GM12891 (cell line): Measurements from ENCODE around the gene RPGRIP1L. TPM values are rescaled to one million over a fixed set of nuclear protein-coding genes. Genes with fewer than 3 reads are reported as not detected.

Experiments used
- DNase-seq: peaks from one replicate; pipeline ENCODE4 v3.0.0; 2011; ENCODE audit warnings: low spot score; ENCODE audit not compliant: insufficient read length
- FAIRE-seq: peaks from 2 replicates; lab custom pipeline; 2011; peaks lifted over from hg19 to GRCh38; lab: Jason Lieb, UNC
- PAX5 ChIP-seq: IDR thresholded peaks from 2 replicates; pipeline ENCODE4 v1.6.1; 2011; ENCODE audit warnings: low read length, moderate library complexity, mild to moderate bottlenecking; ENCODE audit not compliant: insufficient read depth, severe bottlenecking
- POLR2A ChIP-seq: IDR thresholded peaks from 2 replicates; pipeline ENCODE4 v1.6.1; 2011; ENCODE audit warnings: low read depth, low read length, control low read depth
- POLR2AphosphoS5 ChIP-seq: IDR thresholded peaks from 2 replicates; pipeline ENCODE4 v1.6.1; 2011; ENCODE audit warnings: low read depth, low read length, control low read depth
- POU2F2 ChIP-seq: IDR thresholded peaks from 2 replicates; pipeline ENCODE4 v1.6.1; 2011; ENCODE audit warnings: low read depth, mild to moderate bottlenecking, control low read depth, low read length, moderate library complexity
- SPI1 ChIP-seq: IDR thresholded peaks from 2 replicates; pipeline ENCODE4 v1.6.1; 2011; ENCODE audit warnings: low read depth, low read length, control low read depth
- TAF1 ChIP-seq: IDR thresholded peaks from 2 replicates; pipeline ENCODE4 v1.6.1; 2011; ENCODE audit warnings: low read depth, low read length, control low read depth
- polyA plus RNA-seq: library from polyadenylated mRNA; unstranded; fragments of >200 nt; gene quantifications from one replicate; pipeline ENCODE4 v1.2.1, GENCODE V29; 2012; ENCODE audit warnings: low read depth, missing spikeins, inconsistent platforms; ENCODE audit not compliant: missing spikeins

Gene RPGRIP1L
- polyA plus RNA-seq, result 2.9 TPM

DNA sequence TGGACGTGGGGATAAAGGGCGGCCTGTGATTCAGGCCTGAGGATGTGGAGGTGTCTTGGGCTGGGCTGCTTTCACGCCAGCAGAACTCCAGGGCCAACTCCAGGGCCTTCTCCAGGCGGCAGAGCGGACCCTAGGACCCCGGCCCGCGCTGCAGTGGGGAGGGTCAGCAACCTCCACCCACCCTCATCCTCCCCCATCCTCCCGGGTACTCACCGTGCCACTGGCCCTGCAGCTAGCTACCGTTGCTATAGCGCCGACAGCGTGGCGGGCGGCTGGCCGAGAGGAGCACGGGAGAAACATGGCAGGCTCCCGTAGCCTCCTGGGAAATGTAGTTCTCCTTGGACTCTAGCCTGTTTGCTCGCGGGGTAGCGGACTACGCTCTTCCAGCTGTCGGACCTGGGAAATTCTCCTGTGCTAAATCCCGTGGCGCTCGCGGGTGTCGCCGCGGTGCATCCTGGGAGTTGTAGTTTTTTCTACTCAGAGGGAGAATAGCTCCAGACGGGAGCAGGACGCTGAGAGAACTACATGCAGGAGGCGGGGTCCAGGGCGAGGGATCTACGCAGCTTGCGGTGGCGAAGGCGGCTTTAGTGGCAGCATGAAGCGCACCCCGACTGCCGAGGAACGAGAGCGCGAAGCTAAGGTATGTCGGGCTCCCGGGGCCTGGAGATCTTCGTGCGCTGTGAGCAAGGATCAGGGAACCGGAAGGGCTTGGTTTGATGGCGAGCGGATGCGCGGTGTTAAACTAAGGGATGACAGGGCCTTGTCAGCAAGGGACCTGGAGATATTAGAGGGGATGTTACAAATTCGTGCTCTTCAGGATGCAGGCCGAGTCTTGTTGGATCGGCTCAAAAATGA lies at the start of gene RPGRIP1L, which contains the start of gene FTO:
TSS of gene RPGRIP1L (minus strand) at position 270 of the 855 bp plus-strand sequence. CDS start 3,136 bp downstream, outside the sequence.
TSS of gene FTO (plus strand) at position 567 of the 855 bp plus-strand sequence.
- DNase-seq (peak; percentile 74), FAIRE-seq (peak; percentile 96)
- TF ChIP-seq POLR2A (no peak), TAF1 (0 out of 2 replicates have a peak, but pooled peaks have one; percentile 49), SPI1 (no peak), POU2F2 (no peak), PAX5 (no peak), POLR2AphosphoS5 (no peak)

DNA sequence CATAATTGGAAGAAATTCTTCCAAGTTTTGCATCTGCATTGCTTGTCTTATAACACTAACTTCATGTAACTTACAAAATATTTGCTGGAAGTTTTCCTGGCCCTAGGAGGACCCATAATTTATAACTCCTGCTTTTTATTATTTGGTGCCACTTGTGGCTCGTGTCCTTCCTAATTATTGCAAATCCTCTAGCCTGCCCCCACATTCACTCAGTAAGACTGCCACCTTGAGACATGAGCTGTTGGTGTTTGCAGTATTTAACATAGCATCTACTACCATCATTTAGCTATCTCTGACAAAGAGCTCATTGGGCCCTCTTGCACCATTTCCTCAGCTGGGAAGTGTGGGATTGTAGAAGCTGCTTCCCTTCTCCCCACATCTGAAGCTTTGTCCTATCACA lies 49.8 kb upstream of the RPGRIP1L start:
- DNase-seq (no peak), FAIRE-seq (no peak)
- TF ChIP-seq PAX5, result no peak
- TF ChIP-seq POLR2A, result no peak
- no peak for TF ChIP-seq TAF1
- no peak for TF ChIP-seq POU2F2
- no peak for TF ChIP-seq SPI1
- TF ChIP-seq POLR2AphosphoS5, result no peak

DNA sequence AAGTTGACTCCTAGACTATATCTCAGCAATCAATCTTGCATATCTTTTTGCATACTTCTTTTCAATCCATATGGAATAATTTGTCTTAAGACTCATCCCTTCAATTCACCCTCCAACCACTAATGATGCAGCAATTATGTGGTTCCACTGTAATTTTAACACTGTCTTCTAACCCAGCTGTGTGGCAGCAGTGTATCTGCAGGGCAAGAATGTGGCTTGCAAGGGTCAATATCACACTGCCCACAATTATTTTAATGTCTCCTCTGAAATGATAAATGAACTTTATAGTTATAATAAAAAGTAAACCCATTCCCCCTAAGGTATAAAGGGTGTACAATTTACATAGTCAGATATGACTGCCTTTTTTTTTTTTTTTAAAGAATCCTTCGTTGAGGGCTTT lies 48.9 kb upstream of the RPGRIP1L start:
- DNase-seq (no peak), FAIRE-seq (no peak)
- TF ChIP-seq PAX5 (no peak), TAF1 (no peak), POLR2A (no peak), POLR2AphosphoS5 (no peak), POU2F2 (no peak), SPI1 (no peak)

DNA sequence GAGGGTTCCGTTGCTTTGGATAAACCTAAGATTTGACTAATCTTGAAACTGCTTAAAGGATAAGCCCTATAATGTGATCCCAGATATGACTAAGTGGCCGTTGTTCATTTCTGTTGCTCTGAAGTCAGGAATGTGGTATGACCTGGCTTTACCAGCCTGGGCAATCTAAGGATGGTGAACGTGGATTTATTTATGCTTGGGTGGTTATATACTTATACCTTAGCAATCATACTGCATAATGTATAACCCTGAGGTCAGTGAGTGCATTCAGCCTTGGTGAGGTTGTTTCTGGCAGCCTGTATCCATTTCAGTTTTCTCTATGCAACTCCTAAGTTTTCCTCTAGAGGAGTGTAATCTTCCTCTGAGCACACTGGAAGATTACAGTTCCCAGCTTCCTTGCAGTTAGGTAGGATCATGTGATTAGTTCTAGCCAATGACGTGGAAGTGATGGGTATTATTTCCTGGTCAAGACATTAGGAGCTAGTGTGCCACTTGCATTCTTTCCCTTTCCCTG lies 42.2 kb upstream of the RPGRIP1L start:
- DNase-seq, result no peak
- FAIRE-seq, result peak; percentile 33
- no peak for TF ChIP-seq POLR2A

DNA sequence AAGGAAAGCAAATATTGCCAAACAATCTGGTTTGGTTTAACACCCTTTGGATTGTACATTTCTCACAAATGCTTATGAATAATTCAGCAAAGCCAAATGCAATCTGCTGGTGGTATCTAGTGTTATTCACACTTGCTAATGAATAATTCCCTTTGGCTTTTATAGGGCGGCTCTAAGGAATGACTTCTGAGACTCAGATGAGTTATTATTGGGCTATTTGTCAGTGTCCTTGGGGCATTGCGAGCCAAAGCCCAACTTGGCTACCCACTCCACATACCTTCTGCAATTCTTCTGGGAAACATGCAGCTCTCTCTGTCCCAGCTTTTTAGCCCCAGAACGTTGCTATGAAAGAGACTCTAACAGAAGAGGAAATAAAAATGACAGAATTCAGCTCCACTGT lies 41.4 kb upstream of the RPGRIP1L start:
- FAIRE-seq (no peak), DNase-seq (no peak)
- TF ChIP-seq POLR2A (no peak), POU2F2 (no peak), POLR2AphosphoS5 (no peak), TAF1 (no peak), PAX5 (no peak), SPI1 (no peak)

DNA sequence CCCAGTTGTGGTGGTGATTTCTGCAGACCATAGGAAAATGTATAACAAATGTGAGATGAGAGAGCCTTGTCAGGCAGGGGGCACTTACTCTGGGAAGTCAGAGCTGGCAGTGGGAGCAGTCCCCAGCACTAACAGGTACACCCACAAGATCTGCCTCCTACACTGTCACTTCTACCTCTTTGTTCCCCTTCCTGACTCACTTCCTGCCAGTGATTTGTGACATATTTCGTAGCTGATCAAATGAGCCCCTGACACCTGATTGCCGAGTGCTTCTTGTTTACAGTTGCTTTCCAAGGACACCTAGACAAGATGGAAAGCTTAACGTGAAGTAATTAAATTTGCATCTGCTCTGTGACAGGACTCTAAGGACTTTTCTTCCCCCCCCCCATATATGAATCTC lies 40.8 kb upstream of the RPGRIP1L start:
- peak; percentile 71 for FAIRE-seq

DNA sequence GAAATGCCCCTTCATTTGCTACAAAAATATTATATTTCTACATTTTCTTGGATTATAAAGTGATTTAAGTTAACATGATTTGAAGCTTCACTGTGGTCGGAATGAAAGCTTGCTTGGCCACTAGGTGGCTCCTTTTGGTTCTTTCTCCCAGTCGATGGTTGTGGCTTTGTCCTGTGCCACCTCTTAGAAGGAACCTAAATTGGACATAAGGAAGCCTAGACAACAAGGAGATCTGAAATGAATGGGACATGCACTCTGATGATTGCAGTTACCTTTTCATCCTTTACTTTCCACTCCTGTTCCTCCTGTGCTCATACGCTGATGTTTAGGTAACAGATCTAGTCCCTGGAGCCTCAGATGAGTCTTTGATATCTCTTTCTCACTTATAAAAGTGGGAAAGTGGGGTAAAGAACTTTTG lies 39.5 kb upstream of the RPGRIP1L start:
- TF ChIP-seq POLR2A (no peak), POU2F2 (no peak), POLR2AphosphoS5 (no peak), SPI1 (no peak)
- FAIRE-seq, result peak; percentile 79
- no peak for DNase-seq

More for the DNA sequence above, 40.8 kb upstream of the RPGRIP1L start:
- no peak for DNase-seq
- TF ChIP-seq SPI1 (peak; percentile 50), POLR2A (no peak), POU2F2 (no peak), POLR2AphosphoS5 (no peak)

DNA sequence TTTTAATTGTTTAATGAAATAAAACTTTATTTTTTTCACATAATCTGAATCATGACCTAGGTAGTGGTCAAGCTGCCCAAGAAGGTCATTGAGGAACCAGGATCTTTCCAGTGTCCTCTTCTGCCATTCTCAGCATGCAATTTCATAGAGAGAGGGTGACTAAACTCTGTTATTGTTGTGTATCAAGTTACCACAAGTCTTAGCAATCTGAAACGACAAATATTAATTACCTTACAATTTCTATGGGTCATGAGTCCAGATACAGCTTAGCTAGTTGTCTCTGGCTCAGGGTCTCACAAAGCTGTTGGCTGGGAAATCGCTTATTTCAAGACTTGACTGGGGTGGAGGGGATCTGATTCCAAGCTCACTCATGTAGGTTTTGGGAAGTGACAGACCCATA lies 37.9 kb upstream of the RPGRIP1L start:
- FAIRE-seq, result no peak
- TF ChIP-seq SPI1 (no peak), POLR2AphosphoS5 (no peak), PAX5 (no peak), POU2F2 (no peak), TAF1 (no peak), POLR2A (no peak)
- no peak for DNase-seq

DNA sequence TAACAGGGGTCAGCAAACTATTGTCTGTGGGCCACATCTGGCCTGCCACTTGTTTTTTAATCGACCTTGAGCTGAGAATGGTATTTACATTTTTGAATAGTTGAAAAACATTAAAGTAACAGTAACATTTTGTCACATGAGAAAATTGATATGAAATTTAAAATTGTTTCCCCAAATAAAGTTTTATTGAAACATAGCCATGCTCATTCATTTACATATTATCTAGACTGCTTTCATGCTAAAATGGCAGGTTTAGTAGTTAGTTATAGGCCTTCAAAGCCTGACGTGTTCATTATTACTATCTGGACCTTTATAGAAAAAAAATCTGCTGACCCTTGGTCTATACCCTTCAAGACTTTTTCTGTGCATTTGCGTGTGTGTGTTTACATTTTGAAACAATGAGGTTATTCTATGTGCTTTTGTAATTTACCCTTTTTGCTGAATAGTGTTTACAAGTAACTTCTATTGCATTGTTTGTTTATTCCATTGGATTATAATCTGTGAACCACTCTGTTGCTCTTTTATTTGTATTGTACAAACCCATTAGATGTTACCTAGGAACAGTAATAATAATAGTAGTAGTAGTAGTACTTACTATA lies 37.4 kb upstream of the RPGRIP1L start:
- DNase-seq (no peak), FAIRE-seq (no peak)
- TF ChIP-seq SPI1, result no peak
- no peak for TF ChIP-seq POU2F2
- no peak for TF ChIP-seq POLR2A
- no peak for TF ChIP-seq TAF1
- TF ChIP-seq PAX5, result no peak
- no peak for TF ChIP-seq POLR2AphosphoS5

DNA sequence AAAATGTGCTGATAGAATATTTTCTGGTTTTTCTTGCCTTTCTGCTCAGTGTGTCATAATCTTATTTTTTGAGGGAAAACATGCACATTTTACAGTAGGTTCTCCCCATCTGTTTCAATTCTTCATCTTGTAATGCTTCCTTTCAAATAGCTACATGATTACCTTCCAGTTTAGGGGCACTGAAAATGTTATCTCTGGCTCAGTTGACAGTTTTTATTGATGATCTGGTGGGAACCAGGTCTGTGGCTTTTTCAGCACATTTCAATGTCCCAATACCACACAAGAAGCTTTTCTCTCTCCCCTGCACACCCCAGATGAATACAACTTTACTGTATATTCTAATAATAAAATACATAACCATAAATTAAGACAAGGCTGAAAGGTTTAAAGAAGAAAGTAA lies 36.8 kb upstream of the RPGRIP1L start:
- FAIRE-seq (no peak), DNase-seq (no peak)
- TF ChIP-seq POU2F2 (no peak), SPI1 (no peak), PAX5 (no peak), POLR2A (no peak), POLR2AphosphoS5 (no peak), TAF1 (no peak)
